CD4-positive, alpha-beta memory T cell (primary cell): ENCODE data around the gene NKD1. TPM values are rescaled to one million over a fixed set of nuclear protein-coding genes. Genes with fewer than 3 reads are reported as not detected.

Experiments
- CTCF ChIA-PET: fragments of 350-600 bp; sonication (Branson Sonifier 250); formaldehyde crosslinking; loops from one replicate; lab custom pipeline; 2021; ENCODE audit warnings: inconsistent platforms; ENCODE audit not compliant: partially characterized antibody; lab: Charles Lee
- POLR2A ChIA-PET: fragments of 350-600 bp; sonication (Branson Sonifier 250); formaldehyde crosslinking; loops from one replicate; lab custom pipeline; 2021; ENCODE audit not compliant: partially characterized antibody; lab: Charles Lee
- DNase-seq, 5 donors: peaks; one replicate each; pipeline versions ENCODE4 v3.0.0 to v3.0.0-alpha.2; 2020 to 2022; ENCODE audit warnings: mixed read lengths in 1 of 5
- H3K27ac ChIP-seq: one replicate; pipeline ENCODE4 v1.7.0; 2013; ENCODE audit warnings: low read depth, low read length
- H3K27me3 ChIP-seq: 2 replicates; pipeline ENCODE4 v1.7.0; 2013; ENCODE audit warnings: mild to moderate bottlenecking, low read length, moderate library complexity; ENCODE audit not compliant: insufficient read depth
- H3K36me3 ChIP-seq: 2 replicates; pipeline ENCODE4 v1.7.0; 2013; ENCODE audit warnings: mild to moderate bottlenecking, low read length, moderate library complexity; ENCODE audit not compliant: insufficient read depth
- H3K4me1 ChIP-seq: 2 replicates; pipeline ENCODE4 v1.7.0; 2013; ENCODE audit warnings: mild to moderate bottlenecking, low read length, moderate library complexity; ENCODE audit not compliant: insufficient read depth
- H3K4me3 ChIP-seq, 2 donors: one replicate each; pipeline ENCODE4 v1.7.0; 2013; ENCODE audit warnings: low read length in 2 of 2, mild to moderate bottlenecking in 1 of 2
- H3K9me3 ChIP-seq, 2 donors: one replicate each; pipeline ENCODE4 v1.7.0; 2013; ENCODE audit warnings: low read length in 2 of 2, control low read depth in 1 of 2; ENCODE audit not compliant: control insufficient read depth in 1 of 2
- H3K27ac Mint-ChIP-seq, 7 donors: one replicate each; pipeline ENCODE4 v1.8.0; 2020 to 2021; ENCODE audit warnings: mixed read lengths in 7 of 7, mild to moderate bottlenecking in 6 of 7, inconsistent platforms in 3 of 7, moderate library complexity in 3 of 7
- H3K27me3 Mint-ChIP-seq, 2 donors: one replicate each; pipeline ENCODE4 v1.8.0; 2020 to 2021; ENCODE audit warnings: mixed read lengths in 2 of 2
- H3K36me3 Mint-ChIP-seq, 2 donors: one replicate each; pipeline ENCODE4 v1.8.0; 2020 to 2021; ENCODE audit warnings: mixed read lengths in 2 of 2, inconsistent platforms in 1 of 2, mild to moderate bottlenecking in 1 of 2
- H3K4me1 Mint-ChIP-seq, 4 donors: one replicate each; pipeline ENCODE4 v1.8.0; 2020 to 2021; ENCODE audit warnings: mixed read lengths in 4 of 4, mild to moderate bottlenecking in 1 of 4
- H3K4me3 Mint-ChIP-seq, 8 donors: one replicate each; pipeline ENCODE4 v1.8.0; 2020 to 2021; ENCODE audit warnings: mixed read lengths in 8 of 8, mild to moderate bottlenecking in 7 of 8, moderate library complexity in 6 of 8, inconsistent platforms in 3 of 8
- H3K9me3 Mint-ChIP-seq, 8 donors: one replicate each; pipeline ENCODE4 v1.8.0; 2020 to 2021; ENCODE audit warnings: mixed read lengths in 8 of 8, mild to moderate bottlenecking in 5 of 8, inconsistent platforms in 3 of 8, moderate library complexity in 1 of 8
- intact Hi-C: fragments of 100-400 bp; cut with micrococcal nuclease; formaldehyde crosslinking; loops from one replicate; pipeline ENCODE4 v1.15.1; 2023
- polyA plus RNA-seq, 2 donors: library from polyadenylated mRNA; unstranded; fragments of 300-500 nt; fragmentation: Illumina TruSeq; gene quantifications; one replicate each; pipeline ENCODE4 v1.2.3, GENCODE V29; 2021
- total RNA-seq, 2 experiments: library from RNA; stranded (reverse); gene quantifications; one replicate each; pipeline ENCODE4 v1.2.3, GENCODE V29; 2021

Gene NKD1
- total and polyA plus RNA-seq, 4 experiments from 2014 or later, result 0.48 to 4.6 (median 3.8) TPM; not detected in 1

DNA sequence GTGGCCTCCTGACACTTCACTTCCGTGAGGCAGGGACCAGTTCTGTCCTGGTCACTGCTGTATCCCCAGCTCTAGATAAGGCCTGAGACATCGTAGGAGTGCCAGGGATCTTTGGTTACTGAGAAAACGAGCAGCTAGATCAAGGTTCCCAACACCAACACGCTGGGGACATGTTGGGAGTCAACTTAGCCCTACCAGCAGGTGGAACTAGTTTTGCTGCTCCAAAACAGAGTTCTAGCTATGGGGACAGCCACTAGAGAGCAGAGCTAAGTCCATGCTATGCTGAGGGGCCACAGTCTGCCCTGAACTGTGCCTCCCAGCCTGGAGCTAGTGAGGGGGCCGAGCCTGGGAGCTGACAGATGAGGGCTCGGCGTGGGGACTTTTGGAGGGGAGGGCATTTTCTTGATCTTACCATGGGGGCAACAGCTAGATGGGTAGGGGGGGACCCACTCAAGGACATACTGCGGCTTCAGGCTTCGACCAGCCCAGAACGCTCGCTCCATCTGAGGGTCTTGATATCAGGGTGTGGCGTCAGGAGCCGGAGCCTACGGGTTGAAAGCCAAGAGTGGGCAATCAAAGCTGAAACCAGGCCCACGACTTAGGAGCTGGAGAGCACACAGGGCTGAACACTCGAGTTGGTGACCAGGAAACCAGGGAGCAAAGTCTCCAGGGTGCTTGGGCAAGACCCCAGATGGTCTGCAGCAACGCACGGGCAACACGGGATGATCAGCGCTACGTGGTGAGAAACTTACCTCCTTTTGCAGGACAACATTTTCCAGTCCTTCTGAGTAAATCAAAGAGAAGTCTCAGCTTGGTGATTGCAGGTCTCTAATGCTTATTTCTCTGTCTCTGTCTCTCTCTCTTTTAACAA is 119.5 kb downstream of the NKD1 start:
- H3K36me3 Mint-ChIP-seq, result peaks cover 24 to 46% of the 10 kb centered on the region in 2 donors
- CTCF ChIA-PET, result interaction anchor here (0.6 to 24.1 kb wide), 53 partner anchors 12 to 643 kb away, joined by 3 to 458 read pairs (median 4); partner anchors contain the start of genes CNEP1R1, CYLD and SNX20
- peak overlapping the region; percentile 50 for H3K27ac ChIP-seq

DNA sequence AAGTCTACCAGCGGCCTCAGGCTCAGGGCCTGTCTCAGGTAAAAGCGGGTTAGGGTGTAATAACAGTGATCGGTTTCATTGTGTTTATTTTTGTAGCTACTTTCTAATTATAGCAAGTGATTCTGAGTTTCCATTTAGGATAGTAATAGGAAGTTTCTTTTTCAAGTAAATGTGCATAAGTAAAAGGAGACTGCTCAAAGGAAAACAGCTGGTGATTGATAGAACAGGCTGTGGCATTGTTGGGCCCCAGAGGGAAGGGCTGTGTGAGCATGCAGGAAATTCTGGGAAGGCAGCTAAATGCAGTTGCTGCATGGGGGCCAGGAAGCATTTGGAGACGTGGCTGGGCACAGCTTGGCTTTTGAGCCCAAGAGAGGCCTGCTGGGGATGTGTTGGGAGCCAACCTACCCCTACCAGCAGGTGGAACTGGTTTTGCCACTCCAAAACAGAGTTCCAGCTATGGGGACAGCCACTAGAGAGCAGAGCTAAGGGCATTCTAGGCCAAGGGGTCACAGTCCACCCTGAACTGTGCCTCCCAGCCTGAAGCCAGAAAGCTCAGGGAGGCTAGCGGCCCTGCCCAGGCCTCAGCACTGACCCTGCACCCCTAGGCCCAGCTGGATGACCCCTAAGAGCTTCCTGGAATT is 120.3 kb downstream of the NKD1 start:
- Mint-ChIP-seq H3K4me1 (peaks cover 22 to 51% (median 37%) of the 10 kb centered on the region in 4 donors), H3K27ac (peak overlapping the region; percentile 67 to 96 (median 92)), H3K4me3 (peak overlapping the region in 3 of 8 donors; percentile 17 to 69 (median 46)), H3K27me3 (no peaks in the 10 kb centered on the region), H3K36me3 (peaks cover 31 to 49% of the 10 kb centered on the region in 2 donors), H3K9me3 (peaks cover 0 to 21% (median 18%) of the 10 kb centered on the region in 8 donors)
- Histone ChIP-seq H3K4me3 (no peak overlapping the region), H3K27ac (no peak overlapping the region), H3K36me3 (peaks cover 26% of the 10 kb centered on the region), H3K4me1 (peaks cover 40% of the 10 kb centered on the region), H3K9me3 (peaks cover 13% of the 10 kb centered on the region in 2 donors), H3K27me3 (no peaks in the 10 kb centered on the region)
- DNase-seq, result no peak
- ChIA-PET CTCF (interaction anchor here (0.7 to 24.1 kb wide), 23 partner anchors 13 to 643 kb away, joined by 3 to 458 read pairs (median 8); partner anchors contain the start of genes CNEP1R1 and SNX20), POLR2A (interaction anchor here (0.9 to 19.4 kb wide), 8 partner anchors 13 to 390 kb away, joined by 3 to 478 read pairs (median 12); partner anchors contain the start of genes CYLD and SNX20)
- intact Hi-C loops, result loop anchor here (5.0 kb wide), 1 partner anchor 401 kb away; the partner anchor contains the start of gene ADCY7

More for the DNA sequence above, 119.5 kb downstream of the NKD1 start:
- Mint-ChIP-seq H3K27ac (peak overlapping the region; percentile 80 to 96 (median 95)), H3K27me3 (no peaks in the 10 kb centered on the region), H3K4me1 (peaks cover 22 to 51% (median 37%) of the 10 kb centered on the region in 4 donors), H3K9me3 (peaks cover 0 to 15% (median 14%) of the 10 kb centered on the region in 8 donors), H3K4me3 (peak overlapping the region; percentile 71 to 87 (median 83))
- peaks cover 19% of the 10 kb centered on the region for H3K36me3 ChIP-seq
- H3K27me3 ChIP-seq, result no peaks in the 10 kb centered on the region
- peaks cover 11 to 12% of the 10 kb centered on the region in 2 donors for H3K9me3 ChIP-seq
- DNase-seq, result no peak
- peak overlapping the region; percentile 4 to 36 for H3K4me3 ChIP-seq
- peaks cover 40% of the 10 kb centered on the region for H3K4me1 ChIP-seq
- POLR2A ChIA-PET, result interaction anchor here (0.7 to 19.4 kb wide), 20 partner anchors 14 to 454 kb away, joined by 3 to 478 read pairs (median 4); partner anchors contain the start of genes CYLD, NKD1 and SNX20
- intact Hi-C loops, result loop anchor here (1.0 to 5.0 kb wide), 3 partner anchors 13 to 400 kb away; partner anchors contain the start of genes ADCY7 and SNX20

GRCh38 chr16:50669741-50670140 is 121.5 kb downstream of the NKD1 start:
- peaks cover 38% of the 10 kb centered on the region for H3K4me1 ChIP-seq
- DNase-seq, result no peak
- intact Hi-C loops, result loop anchor here (5.0 kb wide), 1 partner anchor 402 kb away; the partner anchor contains the start of gene ADCY7
- peaks cover 36% of the 10 kb centered on the region for H3K36me3 ChIP-seq
- Mint-ChIP-seq H3K9me3 (peaks cover 0 to 24% (median 20%) of the 10 kb centered on the region in 8 donors), H3K36me3 (peaks cover 42 to 56% of the 10 kb centered on the region in 2 donors), H3K27ac (peak overlapping the region in 2 of 7 donors; percentile 24 to 76), H3K4me1 (peaks cover 22 to 45% (median 34%) of the 10 kb centered on the region in 4 donors), H3K27me3 (no peaks in the 10 kb centered on the region), H3K4me3 (no peak overlapping the region)
- peaks cover 13% of the 10 kb centered on the region in 2 donors for H3K9me3 ChIP-seq
- no peak overlapping the region for H3K4me3 ChIP-seq
- H3K27me3 ChIP-seq, result no peaks in the 10 kb centered on the region
- POLR2A ChIA-PET, result interaction anchor here (0.6 to 19.4 kb wide), 4 partner anchors 12 to 452 kb away, joined by 3 to 478 read pairs (median 120); partner anchors contain the start of genes CYLD and SNX20
- CTCF ChIA-PET, result interaction anchor here (0.7 to 24.1 kb wide), 11 partner anchors 10 to 644 kb away, joined by 3 to 458 read pairs (median 4); partner anchors contain the start of genes CNEP1R1 and SNX20
- no peak overlapping the region for H3K27ac ChIP-seq

DNA sequence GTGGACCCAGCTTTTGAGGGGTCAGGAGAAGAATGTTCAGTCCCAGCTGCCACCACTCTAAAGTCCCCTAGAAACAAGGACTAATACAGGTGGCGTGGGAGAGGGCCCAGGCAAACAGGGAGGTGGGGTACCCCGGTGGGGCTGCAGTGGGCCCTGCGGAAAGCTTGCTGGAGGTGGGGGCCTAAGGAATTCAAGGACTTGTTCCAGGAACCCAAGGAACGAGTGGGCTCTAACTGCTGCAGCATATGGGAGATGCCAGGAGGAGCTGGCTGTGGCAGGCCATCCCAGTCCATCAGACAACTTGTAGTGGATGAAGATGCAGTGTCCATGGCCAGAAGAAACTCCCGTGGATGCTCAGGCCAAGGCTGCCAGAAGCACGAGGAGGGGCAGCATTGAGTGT is 122.3 kb downstream of the NKD1 start:
- H3K27me3 ChIP-seq, result no peaks in the 10 kb centered on the region
- no peak overlapping the region for H3K4me3 Mint-ChIP-seq
- H3K27me3 Mint-ChIP-seq, result no peaks in the 10 kb centered on the region
- DNase-seq, result no peak
- peaks cover 49 to 62% of the 10 kb centered on the region in 2 donors for H3K36me3 Mint-ChIP-seq
- peak overlapping the region in 3 of 7 donors; percentile 61 to 86 (median 68) for H3K27ac Mint-ChIP-seq
- intact Hi-C loops, result no loop called here
- POLR2A ChIA-PET, result interaction anchor here (0.7 to 19.4 kb wide), 3 partner anchors 11 to 87 kb away, joined by 3 to 478 read pairs (median 238); partner anchors contain the start of genes CYLD and SNX20
- peaks cover 0 to 24% (median 20%) of the 10 kb centered on the region in 8 donors for H3K9me3 Mint-ChIP-seq
- H3K27ac ChIP-seq, result no peak overlapping the region
- H3K36me3 ChIP-seq, result peaks cover 42% of the 10 kb centered on the region
- peaks cover 13% of the 10 kb centered on the region in 2 donors for H3K9me3 ChIP-seq
- H3K4me1 ChIP-seq, result peaks cover 31% of the 10 kb centered on the region
- H3K4me1 Mint-ChIP-seq, result peaks cover 19 to 38% (median 29%) of the 10 kb centered on the region in 4 donors
- H3K4me3 ChIP-seq, result no peak overlapping the region
- CTCF ChIA-PET, result interaction anchor here (0.9 to 24.1 kb wide), 9 partner anchors 10 to 645 kb away, joined by 3 to 458 read pairs (median 4); partner anchors contain the start of genes CNEP1R1 and SNX20

- Histone ChIP-seq H3K4me1 (peaks cover 31% of the 10 kb centered on the region), H3K36me3 (peaks cover 55% of the 10 kb centered on the region), H3K9me3 (peaks cover 13% of the 10 kb centered on the region in 2 donors), H3K27ac (no peak overlapping the region), H3K27me3 (no peaks in the 10 kb centered on the region), H3K4me3 (no peak overlapping the region)
- intact Hi-C loops, result loop anchor here (1.0 kb wide), 2 partner anchors 76 to 135 kb away; no protein-coding TSS in a partner anchor
- Mint-ChIP-seq H3K4me3 (peak overlapping the region in 2 of 8 donors; percentile 1 to 47), H3K4me1 (peaks cover 21 to 39% (median 29%) of the 10 kb centered on the region in 4 donors), H3K36me3 (peaks cover 62 to 75% of the 10 kb centered on the region in 2 donors), H3K9me3 (peaks cover 0 to 24% (median 20%) of the 10 kb centered on the region in 8 donors), H3K27me3 (no peaks in the 10 kb centered on the region), H3K27ac (peak overlapping the region in 6 of 7 donors; percentile 39 to 96 (median 68))
- peak; percentile 45 to 56 (median 49) for DNase-seq
- ChIA-PET POLR2A (interaction anchor here (0.8 to 19.4 kb wide), 8 partner anchors 10 to 135 kb away, joined by 3 to 478 read pairs (median 8); partner anchors contain the start of genes CYLD and SNX20), CTCF (interaction anchor here (0.7 to 24.1 kb wide), 14 partner anchors 9 to 345 kb away, joined by 3 to 458 read pairs (median 4); partner anchors contain the start of genes CYLD and SNX20)
Observed at GRCh38 chr16:50671644-50672260, 123.6 kb downstream of the NKD1 start.
